ENCODE measurements around the gene POLR1A.

The POLR1A gene

DNA sequence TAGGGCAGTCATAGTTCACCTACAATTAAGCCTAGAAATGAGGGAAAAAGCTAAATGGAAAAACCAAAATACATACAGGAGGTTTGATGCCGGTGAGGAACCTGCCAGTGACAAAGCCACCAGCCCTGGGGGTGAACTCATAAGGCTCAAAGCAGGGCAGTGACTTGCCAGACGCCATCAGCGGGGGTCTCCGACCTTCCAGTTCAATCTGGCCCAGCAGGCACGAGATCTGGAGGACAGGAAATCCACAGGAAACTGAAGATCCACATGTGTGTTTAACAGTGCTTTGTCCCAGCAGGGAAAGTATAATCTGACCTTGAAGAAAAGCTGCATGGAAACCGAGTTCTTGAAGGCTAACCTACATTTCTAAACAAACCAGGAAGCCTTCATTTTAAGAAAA lies 60.1 kb downstream of the POLR1A start:
- no peaks in the 10 kb centered on the region for H3K9me2 ChIP-seq (replicated peaks; ENCODE audit: low read depth, low read length)
- no peaks in the 10 kb centered on the region for H3K79me2 ChIP-seq (ENCODE audit: insufficient read depth, low read length)
- no peak overlapping the region for H2AFZ ChIP-seq (ENCODE audit: low read length)
- H3F3A ChIP-seq (ENCODE audit: low read depth): no peaks in the 10 kb centered on the region
- H3K4me1 ChIP-seq (ENCODE audit: insufficient read depth, low read length, poor library complexity, severe bottlenecking): peaks cover 3% of the 10 kb centered on the region
- H3K4me2 ChIP-seq (ENCODE audit: low read depth, low read length, poor library complexity, severe bottlenecking): no peak overlapping the region
- no peak overlapping the region for H3K4me3 ChIP-seq (ENCODE audit: low read length, poor library complexity, severe bottlenecking)
- H3K9ac ChIP-seq (ENCODE audit: low read depth, low read length, poor library complexity, severe bottlenecking): peak overlapping the region; percentile 7
- TF ChIP-seq, protein P1, sequence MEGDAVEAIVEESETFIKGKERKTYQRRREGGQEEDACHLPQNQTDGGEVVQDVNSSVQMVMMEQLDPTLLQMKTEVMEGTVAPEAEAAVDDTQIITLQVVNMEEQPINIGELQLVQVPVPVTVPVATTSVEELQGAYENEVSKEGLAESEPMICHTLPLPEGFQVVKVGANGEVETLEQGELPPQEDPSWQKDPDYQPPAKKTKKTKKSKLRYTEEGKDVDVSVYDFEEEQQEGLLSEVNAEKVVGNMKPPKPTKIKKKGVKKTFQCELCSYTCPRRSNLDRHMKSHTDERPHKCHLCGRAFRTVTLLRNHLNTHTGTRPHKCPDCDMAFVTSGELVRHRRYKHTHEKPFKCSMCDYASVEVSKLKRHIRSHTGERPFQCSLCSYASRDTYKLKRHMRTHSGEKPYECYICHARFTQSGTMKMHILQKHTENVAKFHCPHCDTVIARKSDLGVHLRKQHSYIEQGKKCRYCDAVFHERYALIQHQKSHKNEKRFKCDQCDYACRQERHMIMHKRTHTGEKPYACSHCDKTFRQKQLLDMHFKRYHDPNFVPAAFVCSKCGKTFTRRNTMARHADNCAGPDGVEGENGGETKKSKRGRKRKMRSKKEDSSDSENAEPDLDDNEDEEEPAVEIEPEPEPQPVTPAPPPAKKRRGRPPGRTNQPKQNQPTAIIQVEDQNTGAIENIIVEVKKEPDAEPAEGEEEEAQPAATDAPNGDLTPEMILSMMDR (conservative IDR thresholded peaks at IDR 0.05; ENCODE audit: low read length): no peak
- no peak for TF ChIP-seq EZH2phosphoT487 (IDR thresholded peaks at IDR 0.05; ENCODE audit: borderline replicate concordance)
- H3K27me3 ChIP-seq (ENCODE audit: insufficient read depth, low read length, poor library complexity, severe bottlenecking): no peaks in the 10 kb centered on the region
- H3K36me3 ChIP-seq (ENCODE audit: insufficient read depth, low read length): peaks cover 90% of the 10 kb centered on the region; the same call in 1 of the 2 replicates
- H4K20me1 ChIP-seq (ENCODE audit: insufficient read depth, low read length, poor library complexity, severe bottlenecking): no peaks in the 10 kb centered on the region
- no peaks in the 10 kb centered on the region for H3K9me3 ChIP-seq (ENCODE audit: insufficient read depth, low read depth, low read length)

DNA sequence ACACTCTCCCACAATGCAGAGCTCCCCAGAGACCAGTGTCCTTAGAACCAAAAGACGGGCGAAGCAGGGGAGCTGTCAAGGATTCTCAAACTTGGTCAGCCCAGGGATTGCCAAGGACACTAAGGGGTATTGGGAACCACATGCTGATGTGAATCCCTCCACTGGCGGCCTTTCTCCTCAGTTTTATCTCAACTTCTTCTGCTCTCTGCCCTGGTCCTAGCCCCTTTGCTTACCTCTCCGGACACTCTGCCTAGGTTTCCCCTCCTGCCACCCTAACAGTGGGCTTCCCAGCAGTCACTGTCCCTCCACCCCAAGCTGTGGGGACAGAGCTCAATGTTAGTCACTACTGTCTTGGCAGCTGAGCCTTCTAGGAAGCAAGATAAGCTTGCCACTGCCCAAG lies 61.1 kb downstream of the POLR1A start:
- Histone ChIP-seq H3K4me1 (ENCODE audit: insufficient read depth, low read length, poor library complexity, severe bottlenecking) (peaks cover 6% of the 10 kb centered on the region), H2AFZ (ENCODE audit: low read length) (no peak overlapping the region), H3K9ac (ENCODE audit: low read depth, low read length, poor library complexity, severe bottlenecking) (no peak overlapping the region), H3K27me3 (ENCODE audit: insufficient read depth, low read length, poor library complexity, severe bottlenecking) (no peaks in the 10 kb centered on the region), H3K4me2 (ENCODE audit: low read depth, low read length, poor library complexity, severe bottlenecking) (no peak overlapping the region), H3F3A (ENCODE audit: low read depth) (no peaks in the 10 kb centered on the region), H3K4me3 (ENCODE audit: low read length, poor library complexity, severe bottlenecking) (no peak overlapping the region), H4K20me1 (ENCODE audit: insufficient read depth, low read length, poor library complexity, severe bottlenecking) (no peaks in the 10 kb centered on the region), H3K9me3 (ENCODE audit: insufficient read depth, low read depth, low read length) (no peaks in the 10 kb centered on the region), H3K79me2 (ENCODE audit: insufficient read depth, low read length) (no peaks in the 10 kb centered on the region), H3K36me3 (ENCODE audit: insufficient read depth, low read length) (peaks cover 83% of the 10 kb centered on the region; the same call in 1 of the 2 replicates), H3K9me2 (replicated peaks; ENCODE audit: low read depth, low read length) (no peaks in the 10 kb centered on the region)
- TF ChIP-seq EZH2phosphoT487 (IDR thresholded peaks at IDR 0.05; ENCODE audit: borderline replicate concordance): no peak
- TF ChIP-seq, protein P1 (conservative IDR thresholded peaks at IDR 0.05; ENCODE audit: low read length): no peak

DNA sequence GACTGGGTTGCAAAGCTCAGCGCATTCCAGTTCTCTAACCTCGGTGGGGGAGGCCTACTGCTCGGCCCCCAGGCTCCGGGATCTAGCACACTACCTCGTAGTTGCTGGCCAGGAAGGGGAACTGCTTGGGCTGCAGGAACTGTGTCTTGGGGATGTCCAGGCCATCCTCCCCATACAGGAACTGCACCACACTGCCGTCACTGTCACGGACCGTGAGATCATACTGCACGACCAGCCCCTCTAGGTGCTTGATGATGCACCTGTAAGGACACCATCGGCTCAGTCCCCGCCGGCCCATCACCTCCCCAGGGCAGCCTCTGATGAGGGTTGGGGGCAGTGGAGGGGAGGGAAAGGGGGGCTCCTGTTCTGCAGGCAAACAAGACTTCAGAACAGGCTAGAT lies 61.6 kb downstream of the POLR1A start:
- no peak overlapping the region for H3K9ac ChIP-seq (ENCODE audit: low read depth, low read length, poor library complexity, severe bottlenecking)
- no peak for TF ChIP-seq EZH2phosphoT487 (IDR thresholded peaks at IDR 0.05; ENCODE audit: borderline replicate concordance)
- TF ChIP-seq, protein P1 (conservative IDR thresholded peaks at IDR 0.05; ENCODE audit: low read length): no peak
- no peak overlapping the region for H3K4me2 ChIP-seq (ENCODE audit: low read depth, low read length, poor library complexity, severe bottlenecking)
- no peaks in the 10 kb centered on the region for H3F3A ChIP-seq (ENCODE audit: low read depth)
- H3K36me3 ChIP-seq (ENCODE audit: insufficient read depth, low read length): peaks cover 78% of the 10 kb centered on the region; the same call in 1 of the 2 replicates
- H3K9me2 ChIP-seq (replicated peaks; ENCODE audit: low read depth, low read length): no peaks in the 10 kb centered on the region
- H2AFZ ChIP-seq (ENCODE audit: low read length): no peak overlapping the region
- H3K4me3 ChIP-seq (ENCODE audit: low read length, poor library complexity, severe bottlenecking): no peak overlapping the region
- H3K79me2 ChIP-seq (ENCODE audit: insufficient read depth, low read length): no peaks in the 10 kb centered on the region
- no peaks in the 10 kb centered on the region for H4K20me1 ChIP-seq (ENCODE audit: insufficient read depth, low read length, poor library complexity, severe bottlenecking)
- H3K4me1 ChIP-seq (ENCODE audit: insufficient read depth, low read length, poor library complexity, severe bottlenecking): peaks cover 12% of the 10 kb centered on the region
- H3K9me3 ChIP-seq (ENCODE audit: insufficient read depth, low read depth, low read length): no peaks in the 10 kb centered on the region
- H3K27me3 ChIP-seq (ENCODE audit: insufficient read depth, low read length, poor library complexity, severe bottlenecking): no peaks in the 10 kb centered on the region

All from Loucy (cell line).